HG03159 (cell line): ENCODE results near the gene AANAT.
A peak's percentile ranks its signal among the peaks of the same experiment; 100 is the strongest.

Experiments
- ATAC-seq: cut with Tn5 transposase; IDR thresholded peaks from one replicate; pipeline ENCODE4 v1.9.1; 2021; ENCODE audit warnings: mild to moderate bottlenecking, moderate library complexity; ENCODE audit not compliant: unreplicated experiment

The AANAT gene

DNA sequence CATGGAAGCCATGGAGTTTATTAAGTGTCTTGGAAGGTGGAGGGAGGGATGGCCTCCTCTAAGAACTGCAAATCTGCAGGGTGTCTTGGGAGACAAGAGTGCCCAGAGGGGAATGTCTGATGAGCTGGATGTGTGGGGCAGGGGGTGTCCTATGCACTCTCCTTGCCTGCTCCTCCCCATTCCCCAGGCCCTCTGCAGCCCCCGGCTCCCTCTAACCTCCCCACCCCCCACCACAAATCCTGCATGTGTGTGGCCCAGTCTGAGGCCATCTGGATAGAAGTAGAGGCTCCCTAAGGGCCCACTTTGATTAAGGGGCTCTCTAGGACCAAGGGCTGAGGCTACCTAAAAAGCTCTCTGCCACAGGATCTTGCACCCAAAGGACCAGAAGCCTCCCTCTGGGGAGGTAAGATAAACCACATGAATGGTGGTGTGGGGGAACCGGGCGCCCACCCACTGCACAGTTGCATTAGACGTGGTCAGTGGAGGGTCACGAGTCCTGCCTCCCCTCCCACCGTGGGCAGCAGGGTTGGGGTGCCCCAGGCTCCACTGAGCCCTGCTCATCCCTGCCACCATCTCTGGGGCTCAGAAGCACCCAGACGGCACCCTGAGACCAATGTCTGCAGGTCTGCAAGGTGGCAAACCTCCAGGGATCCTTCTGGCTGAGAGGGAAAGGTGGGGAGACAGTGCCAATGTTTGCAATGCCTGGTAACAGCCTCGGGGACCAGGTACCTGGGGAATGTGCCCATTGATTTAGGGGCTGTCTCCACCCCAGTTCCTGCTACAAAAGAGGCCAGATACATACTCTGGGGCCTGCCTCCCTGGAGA lies 618 bp downstream of the AANAT start:
- ATAC-seq, result no peak

DNA sequence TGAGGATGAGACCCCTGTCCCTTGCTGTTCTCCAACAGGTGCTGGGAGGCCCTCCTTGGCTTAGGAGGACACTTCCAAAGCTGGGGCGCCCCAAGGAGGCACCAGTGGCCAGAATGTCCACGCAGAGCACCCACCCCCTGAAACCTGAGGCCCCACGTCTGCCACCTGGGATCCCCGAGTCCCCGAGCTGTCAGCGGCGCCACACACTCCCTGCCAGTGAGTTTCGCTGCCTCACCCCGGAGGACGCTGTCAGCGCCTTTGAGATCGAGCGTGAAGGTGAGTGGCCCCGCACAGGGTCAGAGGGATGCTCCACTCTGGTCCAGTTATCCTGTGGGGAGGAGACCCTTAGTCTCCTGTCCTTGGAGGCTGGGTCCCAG lies 1.2 kb downstream of the AANAT start:
- ATAC-seq, result no peak

DNA sequence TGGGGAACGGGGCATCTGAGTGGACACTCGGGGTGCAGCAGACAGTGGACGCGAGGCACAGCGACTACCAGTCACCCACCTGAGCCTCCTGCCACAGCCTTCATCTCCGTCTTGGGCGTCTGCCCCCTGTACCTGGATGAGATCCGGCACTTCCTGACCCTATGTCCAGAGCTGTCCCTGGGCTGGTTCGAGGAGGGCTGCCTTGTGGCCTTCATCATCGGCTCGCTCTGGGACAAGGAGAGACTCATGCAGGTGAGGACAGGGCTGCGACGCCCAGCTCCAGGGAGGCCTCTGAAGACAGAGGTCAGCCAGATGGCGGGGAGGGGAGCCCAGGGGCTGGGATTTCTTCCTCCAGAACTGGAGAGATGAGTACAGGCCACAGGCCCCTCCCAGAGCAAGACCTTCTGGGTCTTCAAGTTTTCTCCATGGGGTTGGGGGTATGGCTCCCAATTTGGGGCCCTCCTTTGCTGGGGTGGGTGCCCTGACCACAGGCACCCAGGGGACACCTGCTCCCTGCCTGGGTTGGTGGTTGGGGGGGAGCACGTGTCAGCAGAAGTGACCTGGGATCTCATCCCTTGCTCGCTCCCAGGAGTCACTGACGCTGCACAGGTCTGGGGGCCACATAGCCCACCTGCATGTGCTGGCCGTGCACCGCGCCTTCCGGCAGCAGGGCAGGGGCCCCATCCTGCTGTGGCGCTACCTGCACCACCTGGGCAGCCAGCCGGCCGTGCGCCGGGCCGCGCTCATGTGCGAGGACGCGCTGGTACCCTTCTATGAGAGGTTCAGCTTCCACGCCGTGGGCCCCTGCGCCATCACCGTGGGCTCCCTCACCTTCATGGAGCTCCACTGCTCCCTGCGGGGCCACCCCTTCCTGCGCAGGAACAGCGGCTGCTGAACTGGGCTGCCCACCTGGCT lies 1.9 kb downstream of the AANAT start:
- ATAC-seq, result no peak

DNA sequence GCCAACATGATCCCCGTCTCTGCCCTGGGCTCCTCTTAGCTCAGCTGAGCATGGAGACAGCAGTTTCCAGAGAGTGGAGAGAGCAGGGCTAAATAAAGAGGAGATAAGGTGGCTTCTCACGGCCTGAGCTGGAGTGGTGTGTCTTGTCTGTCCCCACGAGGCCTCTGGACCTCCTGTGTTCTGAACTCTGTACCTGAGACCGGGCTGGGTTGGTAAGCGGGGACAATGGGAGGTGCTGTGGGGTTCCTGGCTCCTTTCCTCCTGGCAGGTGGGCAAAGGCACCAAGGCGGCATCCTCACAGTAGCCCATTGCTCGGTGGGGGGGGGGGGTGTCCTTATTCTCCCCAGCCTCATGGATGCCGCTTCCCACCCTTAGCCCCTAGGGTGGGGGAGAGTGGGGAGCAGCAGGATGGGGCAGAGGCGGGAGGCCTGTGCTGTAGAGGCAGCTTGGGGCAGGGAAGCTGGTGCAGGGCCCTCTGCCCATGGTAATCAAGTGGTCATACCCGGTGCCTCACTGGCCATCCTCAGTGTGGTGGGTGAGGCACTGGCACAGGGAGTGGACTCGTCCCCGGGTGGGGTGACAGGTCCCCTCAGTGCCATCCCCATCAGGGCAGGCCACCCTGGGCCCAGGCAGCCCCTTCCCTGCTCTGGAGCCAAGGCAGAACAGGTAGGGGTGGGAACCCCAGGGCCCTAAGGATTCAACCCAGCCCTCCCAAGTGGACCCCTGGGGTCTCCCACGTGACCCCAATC lies 2.8 kb downstream of the AANAT start:
- no peak for ATAC-seq

DNA sequence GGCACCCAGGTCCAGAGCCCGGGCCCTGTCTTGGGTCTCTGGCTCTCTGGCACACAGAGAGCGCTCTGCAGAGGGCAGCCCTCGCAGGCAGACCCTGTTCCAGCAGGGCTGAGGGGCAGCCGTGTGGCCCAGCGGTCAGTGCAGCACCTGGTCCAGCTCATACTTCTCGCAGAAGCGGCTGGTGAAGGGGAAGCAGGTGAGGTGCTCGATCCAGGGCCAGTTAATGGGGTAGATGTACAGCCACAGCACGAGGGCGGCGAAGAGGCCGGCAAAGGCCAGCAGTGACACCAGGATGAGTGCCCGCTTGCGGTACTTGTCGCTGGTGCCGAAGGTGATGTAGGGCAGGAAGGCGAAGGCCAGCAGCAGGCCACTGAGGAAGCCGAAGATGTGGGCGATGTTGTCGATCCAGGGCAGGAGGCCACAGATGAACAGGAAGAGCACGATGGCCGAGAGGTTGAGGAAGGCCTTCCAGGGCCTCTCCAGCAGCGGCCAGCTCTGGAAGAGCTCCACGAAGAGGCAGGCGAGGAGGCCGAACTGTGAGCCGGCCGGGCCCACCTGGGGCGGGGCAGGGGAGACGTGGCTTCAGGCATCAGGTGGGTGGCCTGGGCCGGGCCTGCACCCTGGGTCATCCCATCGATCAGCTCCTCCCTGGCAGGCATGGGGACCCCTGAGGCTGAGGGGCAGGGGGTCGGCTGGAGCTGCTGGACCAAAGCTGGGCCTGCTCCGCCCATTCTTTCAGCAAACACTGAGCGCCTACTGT lies 4.3 kb downstream of the AANAT start:
- no peak for ATAC-seq

DNA sequence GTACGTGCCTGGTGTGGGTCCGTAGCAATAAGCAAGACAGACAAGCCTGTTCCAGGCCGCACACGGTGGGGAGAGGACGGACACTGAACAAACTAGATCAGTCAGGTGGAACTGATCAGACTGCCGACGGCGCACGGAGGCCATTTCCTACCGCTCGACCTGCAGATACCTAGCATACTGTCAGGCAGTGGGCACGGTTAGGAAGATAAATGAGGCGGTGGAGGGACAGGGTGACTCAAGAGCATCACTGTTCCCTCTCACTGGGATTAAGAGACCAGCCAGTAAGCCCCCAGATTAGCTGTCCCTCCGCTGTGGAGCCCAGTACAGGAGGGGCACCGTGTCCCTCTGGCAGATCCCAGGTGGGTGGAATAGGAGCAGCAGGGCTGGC lies 4.8 kb downstream of the AANAT start:
- ATAC-seq, result no peak

DNA sequence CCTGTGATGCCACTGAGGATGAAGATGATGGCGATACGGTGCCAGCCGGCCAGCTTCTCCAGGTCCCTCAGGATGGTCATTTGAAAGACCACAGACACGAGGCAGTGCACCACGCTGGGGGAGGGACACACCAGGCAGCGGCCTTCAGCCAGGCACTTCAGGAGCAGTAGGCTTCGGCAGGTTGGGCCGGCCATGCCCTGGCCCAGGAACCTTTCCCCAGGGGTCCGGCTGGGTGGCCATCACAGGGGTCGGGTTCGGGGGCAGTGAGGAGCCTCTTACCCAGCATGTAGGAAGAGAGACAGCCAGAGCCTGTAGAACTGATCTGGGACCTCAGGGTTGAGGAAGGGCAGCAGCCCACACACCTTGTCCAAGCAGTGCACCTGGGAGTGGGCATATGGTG lies 5.3 kb downstream of the AANAT start:
- no peak for ATAC-seq

DNA sequence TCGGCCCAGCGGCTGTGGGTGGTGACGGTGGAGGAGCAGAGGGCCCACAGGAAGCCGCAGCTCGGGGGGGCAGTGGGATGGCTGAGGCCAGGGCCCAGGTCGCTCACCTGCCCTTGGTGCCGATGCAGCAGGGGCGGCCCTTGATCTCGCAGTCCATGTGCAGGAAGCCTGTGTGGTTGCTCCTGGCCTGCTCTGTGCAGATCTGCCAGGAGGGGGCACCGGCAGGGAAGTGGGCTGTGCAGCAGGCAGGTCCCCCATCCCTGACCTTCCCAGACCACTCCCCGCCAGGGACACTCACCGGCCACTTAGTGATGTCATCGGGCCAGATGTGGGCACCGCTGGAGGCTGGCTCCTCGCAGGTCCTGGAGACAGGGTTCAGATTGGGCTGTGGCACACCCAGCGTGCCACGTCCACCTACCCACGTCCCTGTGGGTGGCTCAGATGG lies 6.2 kb downstream of the AANAT start:
- no peak for ATAC-seq

DNA sequence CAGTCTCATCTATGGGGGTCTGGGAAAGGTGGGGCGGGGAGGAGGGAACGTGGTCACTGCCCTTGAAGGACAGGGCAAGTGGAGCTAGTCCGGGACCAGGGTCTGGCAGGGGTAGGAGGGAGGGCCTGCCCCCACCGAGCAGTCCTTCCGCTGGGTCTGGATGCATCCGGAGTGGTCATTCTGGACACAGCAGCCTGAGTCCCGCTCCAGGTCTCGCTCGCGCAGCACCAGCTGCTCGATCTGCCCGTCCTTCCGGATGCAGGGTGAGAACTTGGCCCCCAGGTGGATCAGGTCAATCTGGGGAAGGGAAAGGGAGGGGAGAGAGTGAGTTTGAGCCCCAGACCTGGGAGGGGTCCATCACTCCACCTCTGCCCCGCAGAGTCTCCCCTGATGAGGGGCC lies 6.8 kb downstream of the AANAT start:
- no peak for ATAC-seq

DNA sequence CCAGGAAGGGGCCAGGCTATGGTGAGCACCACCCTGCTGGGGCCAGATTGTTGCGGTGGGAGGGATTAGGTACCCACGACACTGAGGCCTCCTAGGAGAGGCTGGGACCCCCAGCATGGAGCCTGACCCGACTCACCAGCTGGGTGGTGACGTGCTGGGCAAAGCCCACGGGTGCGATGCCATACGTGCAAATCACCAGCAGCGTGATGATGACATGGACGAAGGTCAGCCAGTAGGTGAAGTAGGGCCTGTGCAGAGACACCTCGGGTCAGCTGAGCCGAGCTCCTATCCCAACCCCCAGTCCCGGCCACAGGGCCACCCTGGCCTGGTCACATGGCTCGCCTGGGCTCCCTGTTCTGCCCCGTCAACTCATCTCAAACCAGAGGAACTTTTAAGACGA lies 7.5 kb downstream of the AANAT start:
- no peak for ATAC-seq

DNA sequence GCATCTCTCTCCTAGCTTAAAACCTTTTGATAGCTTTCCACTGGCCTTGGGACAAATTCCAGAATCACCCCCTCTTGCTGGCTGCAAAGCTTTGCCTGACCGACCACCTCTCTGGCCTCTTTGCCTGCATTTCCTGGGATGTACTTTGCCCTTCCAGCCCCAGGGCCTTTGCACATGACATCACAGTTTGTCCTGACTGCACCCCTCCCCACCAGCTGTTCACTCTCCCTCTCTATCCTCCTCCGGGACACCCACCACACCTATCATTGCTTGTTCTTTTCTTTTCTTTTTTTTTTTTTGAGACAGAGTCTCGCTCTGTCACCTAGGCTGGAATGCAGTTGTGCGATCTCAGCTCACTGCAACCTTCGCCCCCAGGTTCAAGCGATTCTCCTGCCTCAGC lies 7.9 kb downstream of the AANAT start:
- no peak for ATAC-seq

DNA sequence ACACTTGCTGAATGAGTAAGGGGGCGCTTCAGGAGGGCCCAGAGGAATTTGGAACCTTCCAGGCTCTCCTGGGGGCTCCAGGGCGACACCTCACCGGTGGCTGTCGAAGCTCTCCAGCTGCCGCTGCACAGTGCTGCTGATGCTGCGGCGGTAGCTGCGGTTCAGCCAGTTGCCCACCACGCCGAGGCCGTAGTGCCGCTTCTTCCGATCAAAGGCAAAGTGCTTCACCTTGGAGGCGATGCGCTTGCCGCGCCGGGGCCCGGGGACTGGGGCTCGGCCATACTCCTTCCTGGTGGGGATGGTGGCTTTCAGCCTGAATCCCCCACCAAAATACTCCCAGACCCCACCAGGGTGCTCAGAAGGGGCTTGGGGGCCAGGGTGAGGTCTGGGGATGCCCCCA lies 9.3 kb downstream of the AANAT start:
- no peak for ATAC-seq

DNA sequence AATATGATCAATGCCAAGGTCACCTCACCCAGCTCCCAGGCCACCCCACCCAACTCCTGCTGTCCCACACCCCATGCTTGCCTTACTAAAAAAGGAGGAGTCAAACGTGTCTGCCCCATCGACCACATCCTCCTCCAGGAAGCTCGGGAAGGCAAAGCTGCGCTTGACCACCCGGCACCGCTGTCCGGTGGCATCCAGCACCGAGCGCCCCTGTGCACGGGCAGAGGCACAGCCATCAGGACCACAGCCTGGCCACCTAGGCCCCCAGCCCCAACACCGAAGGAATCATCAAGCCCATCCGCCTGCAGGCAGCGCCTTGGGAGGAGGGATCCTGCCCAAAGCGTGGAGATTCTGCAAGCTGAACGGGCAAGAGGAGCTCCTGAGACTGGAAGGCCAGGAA lies 10.2 kb downstream of the AANAT start:
- ATAC-seq, result no peak

DNA sequence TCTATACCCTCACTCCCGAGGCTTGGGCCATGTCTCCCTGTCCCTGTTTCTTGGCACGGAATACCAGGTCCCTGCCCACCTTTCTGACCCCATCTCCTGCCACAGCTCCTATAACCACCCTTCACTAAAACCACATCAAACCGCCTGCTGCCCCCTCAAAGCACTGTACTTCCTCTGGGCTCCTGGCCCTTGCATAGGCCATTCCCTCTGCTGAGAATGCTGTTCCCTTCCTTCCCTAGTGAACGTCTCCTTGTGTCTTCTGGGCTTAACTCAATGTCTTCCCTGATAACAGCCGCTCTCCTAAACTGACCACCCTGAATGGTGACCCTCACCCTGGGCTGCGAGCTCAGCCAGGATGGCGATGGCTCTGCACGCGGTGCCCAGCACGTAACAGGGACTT lies 10.7 kb downstream of the AANAT start:
- ATAC-seq, result no peak

DNA sequence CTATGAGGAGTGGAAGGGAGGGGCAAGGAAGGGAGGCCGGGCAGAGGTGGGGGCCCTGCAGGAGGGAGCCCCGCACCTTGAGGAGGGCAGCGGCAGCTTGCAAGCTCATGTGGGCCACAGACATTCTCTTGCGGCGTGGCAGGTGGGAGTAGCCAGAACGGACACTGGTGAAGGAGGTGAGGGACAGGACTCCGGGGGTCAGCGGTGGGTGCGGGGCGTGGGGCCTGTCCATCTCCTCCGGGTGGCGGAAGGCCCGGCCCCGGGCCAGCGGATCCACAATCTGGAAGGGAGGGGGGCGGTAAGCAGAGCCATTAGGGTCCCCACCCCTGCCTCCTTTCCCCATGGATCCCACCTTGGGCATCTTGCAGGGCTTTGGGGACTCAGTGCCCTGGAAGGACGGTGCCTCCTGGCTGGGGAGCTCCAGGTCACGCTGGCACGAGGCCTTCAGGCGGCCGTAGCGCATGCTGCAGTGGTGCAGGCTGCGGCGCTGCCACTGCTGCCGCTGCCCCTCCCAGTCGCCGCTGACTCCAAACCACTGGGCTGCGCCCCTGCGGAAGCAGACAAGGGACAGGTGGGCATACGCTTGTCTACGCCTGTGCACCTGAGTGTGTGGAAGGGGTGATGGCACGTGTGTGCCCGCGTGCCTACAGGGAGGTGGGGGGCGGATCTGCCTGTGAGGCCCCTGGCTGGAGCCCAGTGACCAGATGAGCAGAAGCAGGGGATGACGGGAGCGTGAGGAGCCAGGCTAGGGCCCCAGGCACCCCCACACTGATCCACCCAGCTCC lies 11.5 kb downstream of the AANAT start:
- ATAC-seq, result no peak

DNA sequence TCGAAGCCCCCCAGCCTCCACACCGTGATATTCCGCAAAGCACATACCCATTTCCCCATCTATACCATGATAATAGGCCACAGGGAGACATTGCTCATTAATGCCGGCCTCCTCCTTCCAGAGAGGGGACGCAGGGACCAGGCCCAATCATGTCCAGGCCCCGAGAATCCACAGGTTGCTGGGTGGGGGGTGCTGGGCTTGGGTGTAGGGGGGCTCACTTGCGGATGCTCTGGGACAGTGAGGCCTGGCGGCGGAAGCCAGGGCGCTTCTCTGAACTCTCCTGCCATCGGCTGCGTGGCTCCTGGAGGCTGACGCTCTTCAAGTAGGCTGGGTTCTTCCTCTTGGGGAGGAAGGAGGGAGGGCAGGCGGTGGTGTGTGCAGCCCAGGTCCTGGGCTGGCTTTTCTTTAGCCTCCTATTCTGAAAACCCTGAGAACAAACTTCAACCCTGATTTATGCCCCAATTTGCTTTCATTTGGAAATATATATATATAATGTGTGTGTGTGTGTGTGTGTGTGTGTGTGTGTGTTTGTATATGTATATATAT lies 12.2 kb downstream of the AANAT start:
- no peak for ATAC-seq

DNA sequence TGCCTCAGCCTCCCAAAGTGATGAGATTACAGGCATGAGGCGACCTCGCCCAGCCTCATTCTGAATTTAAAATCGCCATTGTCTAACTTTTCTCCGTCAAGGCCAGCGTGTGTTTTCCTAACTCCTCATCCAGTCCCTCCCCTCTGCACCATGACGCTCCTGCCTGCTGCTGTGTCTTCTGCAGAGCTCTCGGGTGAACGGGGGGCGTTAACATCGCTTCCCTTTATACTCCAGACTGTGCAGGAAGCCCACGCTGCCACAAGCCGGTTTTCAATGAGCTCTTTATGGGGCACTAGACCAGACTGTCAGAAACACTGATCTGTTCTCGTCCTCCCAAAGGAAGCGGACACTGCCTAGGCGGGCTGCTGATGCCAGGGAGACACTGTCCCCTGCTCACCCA lies 13.2 kb downstream of the AANAT start:
- ATAC-seq, result peak; percentile 15

DNA sequence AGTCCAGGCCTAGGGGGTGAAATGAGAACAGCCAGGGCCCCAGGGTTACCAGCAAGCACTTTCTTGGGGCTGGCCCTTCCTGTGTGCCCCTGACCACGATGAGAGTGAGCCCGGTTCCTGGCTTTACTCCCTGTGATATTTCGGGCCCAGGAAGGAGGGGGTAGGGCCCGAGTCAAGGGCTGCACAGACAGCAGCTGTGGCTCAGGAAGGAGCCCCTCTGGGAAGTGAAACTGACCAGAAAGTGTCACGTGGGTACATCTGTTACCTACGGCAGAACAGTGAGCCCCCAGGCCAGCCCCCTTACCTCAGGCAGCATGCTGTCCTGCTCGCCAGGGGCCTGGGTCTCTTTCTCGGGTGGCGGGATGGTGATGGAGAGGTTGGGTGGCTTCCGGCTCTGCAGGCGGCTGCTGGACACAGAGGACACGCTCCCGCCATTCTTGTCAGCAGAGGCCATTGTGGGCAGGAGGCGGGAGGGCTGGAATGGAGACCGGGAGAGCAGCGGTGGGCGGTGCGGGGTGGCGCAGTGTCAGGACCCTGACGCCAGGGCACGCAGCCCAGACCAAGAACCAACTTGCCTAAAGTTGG lies 13.8 kb downstream of the AANAT start:
- ATAC-seq, result peak; percentile 69

DNA sequence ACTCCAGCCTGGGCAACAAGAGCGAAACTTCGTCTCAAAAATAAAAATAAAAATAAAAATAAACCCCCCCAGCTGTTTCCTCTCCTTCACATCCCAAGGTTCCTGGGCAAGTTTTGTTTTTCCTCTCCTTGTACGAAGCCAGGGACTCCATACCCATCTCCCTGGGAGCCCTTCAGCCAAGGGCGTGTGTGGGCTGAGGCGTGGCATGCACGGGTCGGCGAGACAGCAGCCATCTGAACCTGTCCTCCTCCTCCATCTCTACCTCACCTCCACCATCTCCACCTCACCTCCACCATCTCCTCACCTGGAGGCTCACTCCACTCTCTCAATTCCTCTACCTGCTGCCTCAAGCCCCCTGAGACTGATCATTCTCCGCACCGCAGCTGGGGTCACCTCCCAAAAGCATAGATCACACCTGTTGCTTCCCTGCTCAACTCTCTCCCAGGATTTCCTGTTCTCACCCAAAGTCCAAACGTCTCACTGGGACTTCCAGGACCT lies 16.9 kb downstream of the AANAT start:
- no peak for ATAC-seq
